GM18508 (cell line): Measurements from ENCODE around the gene TASOR2.
A peak's percentile ranks its signal among the peaks of the same experiment; 100 is the strongest.

Source experiments
- ATAC-seq: cut with Tn5 transposase; IDR thresholded peaks from one replicate; pipeline ENCODE4 v1.9.1; 2021; ENCODE audit warnings: moderate number of reproducible peaks; ENCODE audit not compliant: insufficient read depth, unreplicated experiment

TASOR2 gene

GRCh38 chr10:5683065-5683464, 1.6 kb upstream of the TASOR2 start:
- ATAC-seq = no peak

DNA sequence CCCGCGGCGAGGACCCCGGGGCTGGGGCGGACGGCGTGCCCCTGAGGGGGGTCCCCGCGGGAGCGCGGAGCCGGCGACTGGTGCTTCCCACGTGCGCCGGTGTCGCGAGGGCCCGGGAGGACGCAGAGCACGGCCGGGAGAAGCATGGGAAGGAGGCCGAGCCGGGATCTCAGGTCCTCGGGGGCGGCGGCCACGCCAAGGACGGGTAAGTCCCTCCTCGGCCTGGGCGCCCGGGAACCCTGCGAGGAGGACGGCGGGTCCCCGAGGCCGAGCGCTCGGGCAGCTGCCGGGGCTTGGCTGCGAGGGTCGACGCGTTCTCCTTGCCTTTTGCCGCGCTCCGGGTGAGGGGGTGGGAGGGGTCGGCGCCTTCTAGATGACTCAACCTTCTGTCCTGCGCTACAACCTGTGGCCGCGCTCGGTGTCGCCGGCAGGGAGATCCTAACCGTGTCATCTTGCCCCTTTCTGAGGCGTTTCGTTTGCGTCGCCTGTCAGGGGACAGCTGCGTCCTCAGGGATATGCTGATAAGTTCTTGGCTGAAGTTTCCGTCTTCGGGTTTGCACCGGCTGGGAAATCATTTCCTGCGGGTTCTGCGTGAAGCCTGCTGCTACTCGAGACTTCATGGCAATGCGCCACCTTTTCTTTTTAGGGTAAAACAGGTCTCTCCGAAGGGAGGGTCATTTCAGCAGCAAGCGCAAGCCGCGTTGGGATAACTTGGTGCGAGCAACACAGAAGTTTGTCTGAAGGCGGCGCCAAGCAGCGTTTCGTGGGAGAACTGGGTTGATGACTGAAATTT, 529 bp downstream of the TASOR2 start:
- peak; percentile 34 for ATAC-seq

- no peak for ATAC-seq
Observed at GRCh38 chr10:5685764-5686240, 1.2 kb downstream of the TASOR2 start.

GRCh38 chr10:5688587-5688986, 3.9 kb downstream of the TASOR2 start:
- ATAC-seq = no peak

DNA sequence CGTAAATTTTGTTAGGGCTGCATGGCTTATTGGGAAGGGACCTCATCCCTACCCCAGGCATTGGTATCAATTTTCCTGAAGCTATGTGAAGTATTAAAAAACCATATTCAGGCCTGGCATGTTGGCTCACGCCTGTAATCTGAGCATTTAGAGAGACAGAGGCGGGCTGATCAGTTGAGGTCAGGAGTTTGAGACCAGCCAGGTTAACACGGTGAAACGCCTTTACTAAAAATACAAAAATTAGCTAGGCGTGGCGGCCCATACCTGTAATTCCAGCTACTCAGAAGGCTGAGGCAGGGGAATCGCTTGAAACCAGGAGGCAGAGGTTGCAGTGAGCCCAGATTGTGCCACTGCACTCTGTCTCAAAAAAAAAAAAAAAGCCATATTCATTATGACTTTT, 7.1 kb downstream of the TASOR2 start:
- no peak for ATAC-seq

GRCh38 chr10:5692461-5693358, 8.1 kb downstream of the TASOR2 start:
- ATAC-seq = peak; percentile 58

GRCh38 chr10:5694573-5694972, 9.9 kb downstream of the TASOR2 start:
- ATAC-seq = no peak

DNA sequence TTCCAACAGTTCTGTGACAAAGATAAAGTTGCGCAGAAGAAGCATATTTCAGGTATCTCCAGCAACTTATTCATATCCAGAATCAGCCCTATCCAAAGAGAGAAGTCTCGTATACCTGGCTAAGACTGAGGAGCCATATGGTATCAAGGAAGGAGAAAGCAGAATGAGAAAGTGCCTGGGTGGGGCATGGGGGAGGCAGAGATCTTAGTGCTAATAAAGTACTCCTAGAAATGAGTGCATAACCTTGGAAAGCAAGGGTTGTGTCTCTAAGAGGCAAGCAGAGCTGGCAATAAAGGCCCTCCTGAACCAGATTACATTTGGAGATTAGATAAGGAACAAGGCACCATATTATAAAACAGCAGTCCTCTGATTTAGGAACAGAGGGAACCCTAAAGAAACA, 12.7 kb downstream of the TASOR2 start:
- ATAC-seq = no peak

GRCh38 chr10:5698062-5698461, 13.4 kb downstream of the TASOR2 start:
- no peak for ATAC-seq

DNA sequence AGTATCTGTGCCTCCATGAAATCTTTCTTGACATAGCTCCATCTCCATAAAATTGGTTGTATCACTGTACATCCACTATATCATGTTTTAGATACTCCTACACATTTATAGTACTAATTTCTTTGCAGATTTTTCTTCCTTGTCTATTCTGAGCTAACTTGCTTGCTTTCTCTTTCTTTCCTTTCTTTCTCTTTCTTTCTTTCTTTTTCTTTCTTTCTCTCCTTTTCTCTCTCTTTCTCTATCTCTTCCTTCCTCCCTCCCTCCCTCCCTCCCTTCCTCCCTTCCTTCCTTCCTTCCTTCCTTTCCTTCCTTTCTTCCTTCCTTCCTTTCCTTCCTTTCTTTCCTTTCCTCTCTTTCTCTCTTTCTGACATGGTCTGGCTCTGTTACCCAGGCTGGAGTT, 23.7 kb downstream of the TASOR2 start:
- no peak for ATAC-seq

DNA sequence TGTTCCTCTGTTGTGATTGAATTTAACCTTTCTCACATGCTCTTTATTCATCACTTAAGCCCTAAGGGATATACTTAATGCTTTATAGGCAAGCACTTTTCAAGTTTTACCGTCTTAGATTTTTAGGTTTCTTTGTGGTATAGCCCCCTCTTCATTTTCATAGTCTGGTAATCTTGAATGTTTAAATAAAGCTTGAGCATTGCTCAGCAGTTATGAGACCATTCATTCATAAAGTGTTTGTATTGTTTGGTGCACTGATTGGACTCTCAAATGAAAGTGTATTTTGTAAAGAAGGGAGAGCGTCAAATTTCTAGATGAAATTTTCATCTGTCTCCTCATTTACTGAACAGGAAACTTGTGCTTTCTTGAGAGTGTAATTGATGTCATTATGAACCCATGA, 25.2 kb downstream of the TASOR2 start:
- no peak for ATAC-seq

GRCh38 chr10:5710859-5711258, 26.2 kb downstream of the TASOR2 start:
- no peak for ATAC-seq

DNA sequence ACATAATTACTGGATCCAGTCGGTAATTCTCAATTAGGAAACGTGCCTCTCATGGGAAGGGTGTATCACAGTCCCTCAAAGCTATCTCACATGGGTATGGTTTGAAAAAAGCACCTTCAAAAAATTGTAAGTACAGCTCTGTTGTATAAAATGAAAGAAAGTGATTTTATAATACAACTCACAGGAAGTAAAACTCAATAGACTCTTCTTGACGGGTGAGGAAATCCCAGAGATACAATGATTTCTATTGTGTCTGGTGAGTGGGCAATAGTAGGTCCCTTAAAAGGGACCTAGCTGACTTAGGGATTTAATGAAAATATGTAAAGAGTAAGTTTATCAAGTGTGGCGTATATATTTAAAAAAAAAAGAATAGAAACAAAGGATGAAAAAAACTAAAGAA, 27.0 kb downstream of the TASOR2 start:
- ATAC-seq = no peak

DNA sequence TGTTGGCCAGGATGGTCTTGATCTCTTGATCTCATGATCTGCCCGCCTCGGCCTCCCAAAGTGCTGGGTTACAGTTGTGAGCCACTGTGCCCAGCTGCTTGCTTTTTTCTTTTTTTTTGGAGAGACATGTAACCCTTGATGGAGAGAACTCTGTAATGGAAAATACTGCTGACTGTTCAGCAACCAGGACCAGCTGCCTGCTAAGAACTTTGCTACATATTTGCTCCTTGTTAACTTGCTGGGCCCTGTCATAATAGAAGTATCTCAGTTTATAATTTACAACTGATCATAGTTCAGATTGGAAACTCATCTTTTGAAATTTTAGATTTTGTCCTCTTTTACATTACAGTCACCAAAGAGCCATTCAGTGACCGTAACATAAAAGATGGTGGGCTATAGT, 34.9 kb downstream of the TASOR2 start:
- ATAC-seq = no peak

- no peak for ATAC-seq
Observed at GRCh38 chr10:5720182-5720581, 35.5 kb downstream of the TASOR2 start.

DNA sequence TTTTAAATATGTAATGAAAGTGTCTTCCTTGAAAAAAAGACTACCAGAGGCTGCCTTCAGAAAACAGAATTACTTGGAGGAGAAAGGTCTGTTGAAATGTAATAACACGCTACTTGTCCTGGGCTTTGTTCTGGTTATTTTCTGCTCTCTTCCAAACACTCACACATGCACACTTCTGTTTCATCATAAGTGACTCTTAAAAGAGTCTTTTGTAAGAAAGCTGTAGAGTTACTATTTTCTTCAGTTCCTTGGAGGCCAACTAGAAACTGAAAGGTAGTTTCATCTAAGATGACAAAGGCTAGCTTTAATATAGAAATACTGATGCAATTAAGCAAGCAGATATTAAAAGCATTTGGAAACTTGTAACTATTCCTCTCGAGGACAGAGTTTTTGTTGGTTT, 39.1 kb downstream of the TASOR2 start:
- ATAC-seq = no peak

DNA sequence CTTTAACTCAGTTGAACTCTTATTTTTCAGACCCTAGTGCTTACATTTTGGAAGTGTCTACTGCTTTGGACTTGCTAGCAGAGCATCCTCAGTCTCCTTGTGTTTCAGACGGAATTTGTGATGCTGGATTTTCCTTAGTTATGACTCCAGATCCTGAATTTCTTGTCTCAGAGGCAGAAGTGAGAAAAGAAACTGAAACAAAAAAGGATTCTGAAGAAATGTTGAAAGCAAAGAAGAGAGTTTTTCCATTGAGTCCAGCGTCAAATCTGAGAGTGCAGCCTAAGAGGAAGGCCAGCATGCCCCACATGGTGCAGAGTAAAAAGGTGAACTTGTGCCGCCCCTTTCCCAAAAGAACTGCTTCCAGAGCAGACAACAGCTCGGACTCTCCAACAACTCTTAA, 46.1 kb downstream of the TASOR2 start:
- no peak for ATAC-seq

DNA sequence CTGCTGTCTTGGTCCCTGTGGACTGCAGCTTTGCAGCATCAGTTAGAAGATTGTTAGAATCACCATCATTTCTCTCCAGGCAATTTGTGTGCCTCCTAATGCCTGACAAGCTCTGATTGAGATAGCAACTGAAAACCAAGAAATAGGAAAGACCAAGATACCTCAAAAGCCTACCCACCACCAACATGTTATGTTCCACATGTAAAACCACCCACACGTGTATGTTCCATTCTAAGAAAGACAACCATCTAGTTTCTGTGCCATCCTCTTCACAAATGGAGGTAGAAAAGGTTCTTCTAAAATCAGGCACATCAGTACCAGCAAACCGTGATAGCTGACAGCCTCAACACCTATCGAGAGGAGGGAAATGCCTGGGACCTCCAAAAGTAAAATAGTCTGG, 46.9 kb downstream of the TASOR2 start:
- ATAC-seq = no peak

GRCh38 chr10:5732141-5732540, 47.5 kb downstream of the TASOR2 start:
- ATAC-seq = no peak
